K562 (cell line): Measurements from ENCODE around the gene TRIM31. TPM values are rescaled to one million over a fixed set of nuclear protein-coding genes. Genes with fewer than 3 reads are reported as not detected.

Source experiments
- ATAC-seq: fragments of 200-7000 bp; cut with Tn5 transposase; 3 replicates; pipeline ENCODE4 v1.9.1; 2020; ENCODE audit warnings: moderate library complexity
- BruUV-seq: library from RNA; stranded (reverse); fragments of 400-500 nt; replicated peaks from 2 replicates; lab custom pipeline; 2021; lab: Mats Ljungman, UMichigan
- CTCF ChIA-PET: fragments of 300-600 bp; formaldehyde crosslinking; extraction: SDS; loops from one replicate; lab custom pipeline; 2021; ENCODE audit warnings: low intra/inter-chr PET ratio; lab: Yijun Ruan, JAX
- POLR2A ChIA-PET: fragments of 300-600, 350-650 bp; sonication (Branson Sonifier 250); formaldehyde crosslinking; extraction: SDS; loops from one replicate; lab custom pipeline; 2021; ENCODE audit warnings: antibody characterized with exemption, inconsistent platforms; lab: Yijun Ruan, JAX
- DNase-seq, 4 experiments: peaks; one replicate each; pipeline versions ENCODE4 v3.0.0 to v3.0.0-alpha.2; 2011 to 2018; ENCODE audit warnings: low spot score in 3 of 4, mixed read lengths in 3 of 4; ENCODE audit errors: extremely low read depth in 1 of 4
- FAIRE-seq: peaks from 2 replicates; lab custom pipeline; 2011; peaks lifted over from hg19 to GRCh38; lab: Jason Lieb, UNC
- H2AFZ ChIP-seq: 2 replicates; pipeline ENCODE4 v1.6.0; 2011; ENCODE audit warnings: low read depth, low read length, control low read depth, inconsistent platforms
- H3K27ac ChIP-seq: fragments of 200-600 bp; 3 replicates; pipeline ENCODE4 v1.8.0; 2011; ENCODE audit warnings: low read depth, mild to moderate bottlenecking, control low read depth, inconsistent platforms, low read length, moderate library complexity, mixed read lengths; ENCODE audit errors: extremely low read depth
- H3K27me3 ChIP-seq, 2 experiments: fragments of 300-600 bp in 1 of 2; 2 replicates in 1 of 2; 3 replicates in 1 of 2; pipeline versions ENCODE4 v1.6.0 to v1.8.0; 2011; ENCODE audit warnings: inconsistent platforms in 2 of 2, low read length in 2 of 2, mild to moderate bottlenecking in 1 of 2, mixed read lengths in 1 of 2, moderate library complexity in 1 of 2; ENCODE audit not compliant: control insufficient read depth in 2 of 2, insufficient read depth in 2 of 2
- H3K36me3 ChIP-seq: fragments of 300-600 bp; 3 replicates; pipeline ENCODE4 v1.8.0; 2011; ENCODE audit warnings: mild to moderate bottlenecking, low read length, inconsistent platforms; ENCODE audit not compliant: control insufficient read depth, insufficient read depth
- H3K4me1 ChIP-seq, 2 experiments: fragments of 200-600 bp in 1 of 2; replicated peaks in 1 of 2; 2 replicates in 1 of 2; 3 replicates in 1 of 2; pipeline versions ENCODE4 v1.5.1 to v1.8.0; 2011; ENCODE audit warnings: inconsistent platforms in 2 of 2, low read length in 2 of 2, mild to moderate bottlenecking in 1 of 2, mixed read lengths in 1 of 2, moderate library complexity in 1 of 2; ENCODE audit not compliant: control insufficient read depth in 2 of 2, insufficient read depth in 2 of 2
- H3K4me2 ChIP-seq: 2 replicates; pipeline ENCODE4 v1.6.1; 2011; ENCODE audit warnings: low read length, control low read depth, inconsistent platforms, mixed read lengths; ENCODE audit not compliant: insufficient read depth
- H3K4me3 ChIP-seq: fragments of 200-600 bp; sonication (generic), shearing (Covaris generic); 2 replicates; pipeline ENCODE4 v1.5.1; 2016; ENCODE audit warnings: control low read depth, inconsistent platforms
- H3K79me2 ChIP-seq: fragments of 200-600 bp; 3 replicates; pipeline ENCODE4 v1.8.0; 2011; ENCODE audit warnings: low read length, inconsistent platforms; ENCODE audit not compliant: control insufficient read depth, insufficient read depth
- H3K9ac ChIP-seq, 2 experiments: 2 replicates each; pipeline versions ENCODE4 v1.6.0 to v1.6.1; 2011; ENCODE audit warnings: low read depth in 2 of 2, low read length in 2 of 2, control low read depth in 1 of 2, inconsistent platforms in 1 of 2, mild to moderate bottlenecking in 1 of 2, mixed read lengths in 1 of 2; ENCODE audit not compliant: insufficient read depth in 1 of 2
- H3K9me1 ChIP-seq: one replicate; pipeline ENCODE4 v1.6.0; 2011; ENCODE audit warnings: inconsistent platforms, mild to moderate bottlenecking, low read length, moderate library complexity; ENCODE audit not compliant: control insufficient read depth, insufficient read depth
- H3K9me3 ChIP-seq: replicated peaks from 2 replicates; pipeline ENCODE4 v1.5.1; 2011; ENCODE audit warnings: low read depth, low read length, inconsistent platforms; ENCODE audit not compliant: control insufficient read depth, insufficient read depth
- H4K20me1 ChIP-seq: replicated peaks from 2 replicates; pipeline ENCODE4 v1.6.1; 2011; ENCODE audit warnings: low read length, inconsistent platforms, mixed read lengths; ENCODE audit not compliant: control insufficient read depth, insufficient read depth
- C11orf30 ChIP-seq: fragments of 450-650 bp; IDR thresholded peaks from 2 replicates; pipeline ENCODE4 v1.6.1; 2016; ENCODE audit warnings: low read depth, mild to moderate bottlenecking
- MAFG ChIP-seq: fragments of 450-650 bp; conservative IDR thresholded peaks from 2 replicates; pipeline ENCODE4 v1.6.1; 2016; ENCODE audit warnings: missing genetic modification characterization, missing compliant biosample characterization
- ZNF316 ChIP-seq: fragments of 450-650 bp; IDR thresholded peaks from 2 replicates; pipeline ENCODE4 v1.6.1; 2016
- WGBS: fragments of 100-300 bp; shearing (Covaris generic); methylation state at CpG from one replicate; pipeline ENCODE4 v1.1.6; 2016; ENCODE audit warnings: low coverage, mixed read lengths; ENCODE audit not compliant: insufficient coverage; ENCODE audit errors: missing lambda C conversion rate; 5-methylcytosine and 5-hydroxymethylcytosine counted together
- in situ Hi-C: fragments of 300-500 bp; cut with MboI; formaldehyde crosslinking; loops from 4 replicates; pipeline ENCODE4 v1.15.0; 2018; ENCODE audit warnings: inconsistent platforms, mixed read lengths
- intact Hi-C: fragments of 100-400 bp; cut with micrococcal nuclease; formaldehyde crosslinking; loops from 2 replicates; pipeline ENCODE4 v1.14.2; 2022
- polyA plus RNA-seq, 8 experiments: library from polyadenylated mRNA; depleted of rRNA in 4 of 8; stranded (reverse) in 5 of 8; unstranded in 3 of 8; fragments of >200 nt; fragmentation: Nextera tagmentation in 2 of 8; fragmentation: Illumina TruSeq in 1 of 8; extraction: Ambion mirVana in 2 of 8; extraction: Trizol in 1 of 8; gene quantifications; 2 replicates each; pipeline versions ENCODE4 v1.2.1 to v1.2.3, GENCODE V29; 2011 to 2014; ENCODE audit warnings: inconsistent platforms in 1 of 8, missing spikeins in 1 of 8
- total RNA-seq, 7 experiments: library from RNA; depleted of rRNA in 6 of 7; stranded (reverse); fragments of >200 nt in 6 of 7; fragmentation: Illumina TruSeq in 2 of 7; extraction: Trizol in 2 of 7; gene quantifications; 2 replicates each; pipeline versions ENCODE4 v1.2.1 to v1.2.3, GENCODE V29; 2011 to 2021; ENCODE audit warnings: low replicate concordance in 1 of 7
- TF ChIP-seq, protein P1 (sequence below): fragments of 450-650 bp; formaldehyde crosslinking; IDR thresholded peaks from 2 replicates; pipeline ENCODE4 v1.4.0; 2020; ENCODE audit warnings: mild to moderate bottlenecking, moderate library complexity

The TRIM31 gene
- total and polyA plus RNA-seq, 9 of the 15 experiments (the other 6 are each of a cell fraction or from before 2014, with no cell fraction given) = not detected

DNA sequence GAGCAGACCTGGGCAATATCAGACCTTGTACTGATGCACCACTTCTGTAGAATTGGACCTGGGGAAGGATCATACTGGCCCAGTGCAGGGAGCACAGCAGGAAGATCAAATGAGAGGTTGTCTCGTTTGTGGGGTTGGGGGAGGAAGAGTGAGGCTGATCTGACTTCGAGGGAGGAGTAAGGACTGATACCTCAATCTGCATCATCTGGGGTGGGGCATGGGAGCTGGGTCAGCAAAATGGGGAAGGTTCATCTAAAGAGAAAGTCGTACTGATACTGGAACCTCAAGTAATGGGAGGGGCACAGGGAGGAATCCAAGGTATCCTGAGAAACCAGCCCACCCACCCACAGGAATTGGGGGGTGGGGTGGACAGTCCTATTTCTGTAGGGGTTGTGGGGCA, 41.0 kb downstream of the TRIM31 start:
- Histone ChIP-seq H3K4me1 (peaks cover 0 to 27% of the 10 kb centered on the region in 2 experiments; a peak in 2 of 5 replicates), H3K9ac (no peak overlapping the region), H3K27me3 (peaks cover 25 to 33% of the 10 kb centered on the region in 2 experiments; a peak in 4 of 5 replicates)
- WGBS = 0% methylated on average over 3 of the region's 3 CpGs
- BruUV-seq = no TSS peak
- TF ChIP-seq MAFG (tag) (peak; percentile 23; the same call in 1 of the 2 replicates), C11orf30 (peak; percentile 53), ZNF316 (peak; percentile 45; the same call in 1 of the 2 replicates)
- TF ChIP-seq, protein P1, sequence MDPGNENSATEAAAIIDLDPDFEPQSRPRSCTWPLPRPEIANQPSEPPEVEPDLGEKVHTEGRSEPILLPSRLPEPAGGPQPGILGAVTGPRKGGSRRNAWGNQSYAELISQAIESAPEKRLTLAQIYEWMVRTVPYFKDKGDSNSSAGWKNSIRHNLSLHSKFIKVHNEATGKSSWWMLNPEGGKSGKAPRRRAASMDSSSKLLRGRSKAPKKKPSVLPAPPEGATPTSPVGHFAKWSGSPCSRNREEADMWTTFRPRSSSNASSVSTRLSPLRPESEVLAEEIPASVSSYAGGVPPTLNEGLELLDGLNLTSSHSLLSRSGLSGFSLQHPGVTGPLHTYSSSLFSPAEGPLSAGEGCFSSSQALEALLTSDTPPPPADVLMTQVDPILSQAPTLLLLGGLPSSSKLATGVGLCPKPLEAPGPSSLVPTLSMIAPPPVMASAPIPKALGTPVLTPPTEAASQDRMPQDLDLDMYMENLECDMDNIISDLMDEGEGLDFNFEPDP = no peak
- TF ChIP-seq, all 486 proteins: peak for 3
- Histone ChIP-seq H3K79me2 (peaks cover 13% of the 10 kb centered on the region), H3K36me3 (peaks cover 8% of the 10 kb centered on the region; the same call in 2 of the 3 replicates), H4K20me1 (0 out of 2 replicates have a peak, but pooled peaks cover 4% of the 10 kb centered on the region), H3K9me3 (no peaks in the 10 kb centered on the region), H2AFZ (no peak overlapping the region), H3K27ac (no peak overlapping the region), H3K4me3 (no peak overlapping the region), H3K4me2 (no peak overlapping the region), H3K9me1 (no peaks in the 10 kb centered on the region)
- CTCF ChIA-PET = no interaction called here
- POLR2A ChIA-PET = interaction anchor here (0.5 to 2.2 kb wide), 2 partner anchors 11 to 148 kb away, joined by 4 to 10 read pairs; partner anchors contain the start of gene POLR1H
- ATAC-seq (no peak), FAIRE-seq (no peak), DNase-seq (no peak)
- in situ Hi-C loops (no loop called here), intact Hi-C loops (no loop called here)
